H1 (cell line): Measurements from ENCODE around the gene RNF182.

Experiments used
- CBX8 ChIP-seq: fragments of 300-800, 300-1000 bp; sonication (generic); IDR thresholded peaks from 2 replicates; pipeline ENCODE4 v1.7.1; 2016; ENCODE audit warnings: low read depth, low read length, borderline replicate concordance
- CTCF ChIP-seq, 3 experiments: IDR thresholded peaks; 1 replicate in 2 of 3; 2 replicates in 1 of 3; pipeline versions ENCODE4 v1.5.1 to v1.6.1; 2011; ENCODE audit warnings: low read length in 3 of 3, mild to moderate bottlenecking in 3 of 3, inconsistent platforms in 2 of 3, low read depth in 1 of 3, moderate library complexity in 1 of 3; ENCODE audit not compliant: insufficient read depth in 1 of 3; ENCODE audit errors: control extremely low read depth in 1 of 3
- JUN ChIP-seq: IDR thresholded peaks from 2 replicates; pipeline ENCODE4 v1.6.1; 2011; ENCODE audit warnings: low read depth, mild to moderate bottlenecking, improper control_type of control experiment, low read length
- RNF2 ChIP-seq: fragments of 200-900, 300-1000 bp; sonication (generic); IDR thresholded peaks from 2 replicates; pipeline ENCODE4 v1.7.1; 2016; ENCODE audit warnings: borderline replicate concordance, low read depth, mild to moderate bottlenecking, antibody characterized with exemption, low read length; ENCODE audit not compliant: poor library complexity, severe bottlenecking; ENCODE audit errors: missing control alignments
- RXRA ChIP-seq: IDR thresholded peaks from 2 replicates; pipeline ENCODE4 v1.6.1; 2011; ENCODE audit warnings: low read depth, mild to moderate bottlenecking, low read length, moderate library complexity; ENCODE audit not compliant: insufficient read depth
- TAF1 ChIP-seq: IDR thresholded peaks from 2 replicates; pipeline ENCODE4 v1.6.1; 2011; ENCODE audit warnings: mild to moderate bottlenecking, low read depth, low read length

- TF ChIP-seq CTCF (IDR thresholded peaks at IDR 0.05; ENCODE audit: control extremely low read depth in 1 of 3, insufficient read depth in 1 of 3, low read depth in 1 of 3, low read length in 3 of 3): no peak
- TF ChIP-seq RNF2: peak; percentile 46
- TF ChIP-seq CBX8: no peak
- TF ChIP-seq TAF1: peak; percentile 50; the same call in 1 of the 2 replicates
- no peak for TF ChIP-seq RXRA
- TF ChIP-seq JUN: no peak
Measured at GRCh38 chr6:13924146-13924948, 405 bp upstream of the RNF182 start.
